Neutrophil (primary cell): ENCODE measurements around the gene FBXO21.
"Not testable (repeated sequence)": the region's sequence is repeated elsewhere in the genome, so short reads cannot be mapped to it uniquely, and the experiment has no call there.

ENCODE experiments used
- H3K27ac ChIP-seq: fragments of 200-600 bp; sonication (generic); 2 replicates; pipeline ENCODE4 v1.5.1; 2016; ENCODE audit warnings: mild to moderate bottlenecking, moderate library complexity
- H3K27me3 ChIP-seq: fragments of 200-600 bp; sonication (generic); 2 replicates; pipeline ENCODE4 v1.6.0; 2016; ENCODE audit warnings: mild to moderate bottlenecking
- H3K36me3 ChIP-seq: fragments of 200-600 bp; sonication (generic); 2 replicates; pipeline ENCODE4 v1.5.1; 2017
- H3K4me1 ChIP-seq, 2 experiments: fragments of 200-600 bp in 1 of 2; sonication (generic) in 1 of 2; 1 replicate in 1 of 2; 2 replicates in 1 of 2; pipeline versions ENCODE4 v1.5.1 to v1.6.1; 2013 to 2016; ENCODE audit warnings: low read depth in 1 of 2, low read length in 1 of 2, mild to moderate bottlenecking in 1 of 2, moderate library complexity in 1 of 2; ENCODE audit not compliant: control insufficient read depth in 1 of 2, insufficient read depth in 1 of 2
- H3K4me3 ChIP-seq, 2 experiments: fragments of 200-600 bp in 1 of 2; sonication (generic) in 1 of 2; 1 replicate in 1 of 2; 2 replicates in 1 of 2; pipeline ENCODE4 v1.5.1; 2013 to 2016; ENCODE audit warnings: low read depth in 1 of 2, low read length in 1 of 2, mild to moderate bottlenecking in 1 of 2, moderate library complexity in 1 of 2
- H3K9me3 ChIP-seq: fragments of 200-600 bp; sonication (generic); 2 replicates; pipeline ENCODE4 v1.5.1; 2016
- CTCF ChIP-seq: fragments of 200-600 bp; sonication (generic); IDR thresholded peaks from 2 replicates; pipeline ENCODE4 v1.5.1; 2016; ENCODE audit warnings: antibody characterized with exemption

Gene FBXO21

DNA sequence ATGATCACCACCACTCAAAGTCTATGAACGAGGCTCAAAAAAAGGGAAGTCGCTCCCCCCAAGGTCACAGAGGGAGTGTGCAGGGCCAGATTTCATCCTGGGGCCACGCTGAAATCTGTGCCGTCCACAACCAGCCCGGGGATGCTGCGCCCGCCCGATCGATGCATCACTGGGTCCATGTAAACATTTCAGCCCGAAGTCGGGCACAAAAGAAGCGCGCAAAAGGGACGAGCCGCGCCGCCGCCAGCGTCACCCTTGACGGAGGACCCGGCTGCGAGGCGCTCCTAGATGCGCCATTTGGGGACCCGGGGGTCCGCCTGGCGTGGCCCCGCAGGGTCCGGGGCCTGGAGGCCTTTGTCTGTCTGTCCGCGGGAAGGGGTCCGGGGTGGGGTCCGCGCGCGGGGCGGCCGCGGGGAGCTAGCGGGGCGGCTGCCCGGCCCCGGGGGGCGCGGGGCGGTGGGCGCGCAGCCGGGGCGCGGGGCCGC, 503 bp downstream of the FBXO21 start:
- Histone ChIP-seq H3K27me3 (peaks cover 52% of the 10 kb centered on the region), H3K9me3 (no peaks in the 10 kb centered on the region), H3K4me3 (peak overlapping the region; percentile 64 to 77), H3K27ac (no peak overlapping the region), H3K36me3 (peaks cover 16% of the 10 kb centered on the region), H3K4me1 (peaks cover 6 to 8% of the 10 kb centered on the region in 2 experiments)
- TF ChIP-seq CTCF, result no peak

GRCh38 chr12:117188961-117189724, 1.1 kb downstream of the FBXO21 start:
- no peak for TF ChIP-seq CTCF
- peaks cover 20% of the 10 kb centered on the region for H3K36me3 ChIP-seq
- peak overlapping the region; percentile 64 to 77 for H3K4me3 ChIP-seq
- no peaks in the 10 kb centered on the region for H3K9me3 ChIP-seq
- no peak overlapping the region for H3K27ac ChIP-seq
- peaks cover 52% of the 10 kb centered on the region for H3K27me3 ChIP-seq
- H3K4me1 ChIP-seq, result peaks cover 6 to 8% of the 10 kb centered on the region in 2 experiments

- no peak for TF ChIP-seq CTCF
- Histone ChIP-seq H3K4me3 (no peak overlapping the region), H3K9me3 (no peaks in the 10 kb centered on the region), H3K4me1 (peaks cover 6 to 8% of the 10 kb centered on the region in 2 experiments), H3K36me3 (peaks cover 20% of the 10 kb centered on the region), H3K27ac (no peak overlapping the region), H3K27me3 (peaks cover 44% of the 10 kb centered on the region)
Measured at GRCh38 chr12:117188121-117188665, 2.1 kb downstream of the FBXO21 start.

- TF ChIP-seq CTCF, result no peak
- H3K4me3 ChIP-seq, result no peak overlapping the region
- H3K9me3 ChIP-seq, result no peaks in the 10 kb centered on the region
- H3K4me1 ChIP-seq, result peaks cover 6 to 8% of the 10 kb centered on the region in 2 experiments
- peaks cover 36% of the 10 kb centered on the region for H3K27me3 ChIP-seq
- H3K36me3 ChIP-seq, result peaks cover 20% of the 10 kb centered on the region
- H3K27ac ChIP-seq, result no peak overlapping the region
Measured at GRCh38 chr12:117187421-117187820, 2.8 kb downstream of the FBXO21 start.

DNA sequence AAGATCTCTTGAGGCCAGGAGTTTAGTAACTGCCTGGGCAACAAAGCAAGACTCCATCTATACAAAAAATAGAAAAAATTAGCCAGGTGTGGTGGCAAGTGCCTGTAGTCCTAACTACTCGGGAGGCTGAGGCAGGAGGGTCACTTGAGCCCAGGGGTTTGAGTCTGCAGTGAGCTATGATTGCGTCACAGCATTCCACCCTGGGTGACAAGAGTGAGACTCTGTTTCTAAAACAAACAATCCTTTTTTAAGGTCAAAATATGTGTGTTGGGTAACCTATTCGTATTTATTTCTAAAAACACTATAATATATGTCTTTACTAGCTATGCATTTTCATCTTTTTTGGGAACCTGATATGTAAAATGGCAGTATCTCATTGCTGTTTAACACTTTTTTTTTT, 7.4 kb downstream of the FBXO21 start:
- H3K27me3 ChIP-seq, result no peaks in the 10 kb centered on the region
- H3K4me1 ChIP-seq, result no peaks in the 10 kb centered on the region
- no peak for TF ChIP-seq CTCF
- H3K4me3 ChIP-seq, result no peak overlapping the region
- no peaks in the 10 kb centered on the region for H3K9me3 ChIP-seq
- H3K27ac ChIP-seq, result no peak overlapping the region
- peaks cover 20% of the 10 kb centered on the region for H3K36me3 ChIP-seq

GRCh38 chr12:117181468-117181843, 8.8 kb downstream of the FBXO21 start:
- H3K36me3 ChIP-seq, result peaks cover 26% of the 10 kb centered on the region
- H3K27ac ChIP-seq, H3K9me3 ChIP-seq, H3K27me3 ChIP-seq, H3K4me3 ChIP-seq, H3K4me1 ChIP-seq: not testable (repeated sequence)
